Measurements from ENCODE around the gene SCUBE1. TPM values are rescaled to one million over a fixed set of nuclear protein-coding genes. Genes with fewer than 3 reads are reported as not detected.

The SCUBE1 gene
- total RNA-seq, 2 experiments from 2014 or later: not detected

DNA sequence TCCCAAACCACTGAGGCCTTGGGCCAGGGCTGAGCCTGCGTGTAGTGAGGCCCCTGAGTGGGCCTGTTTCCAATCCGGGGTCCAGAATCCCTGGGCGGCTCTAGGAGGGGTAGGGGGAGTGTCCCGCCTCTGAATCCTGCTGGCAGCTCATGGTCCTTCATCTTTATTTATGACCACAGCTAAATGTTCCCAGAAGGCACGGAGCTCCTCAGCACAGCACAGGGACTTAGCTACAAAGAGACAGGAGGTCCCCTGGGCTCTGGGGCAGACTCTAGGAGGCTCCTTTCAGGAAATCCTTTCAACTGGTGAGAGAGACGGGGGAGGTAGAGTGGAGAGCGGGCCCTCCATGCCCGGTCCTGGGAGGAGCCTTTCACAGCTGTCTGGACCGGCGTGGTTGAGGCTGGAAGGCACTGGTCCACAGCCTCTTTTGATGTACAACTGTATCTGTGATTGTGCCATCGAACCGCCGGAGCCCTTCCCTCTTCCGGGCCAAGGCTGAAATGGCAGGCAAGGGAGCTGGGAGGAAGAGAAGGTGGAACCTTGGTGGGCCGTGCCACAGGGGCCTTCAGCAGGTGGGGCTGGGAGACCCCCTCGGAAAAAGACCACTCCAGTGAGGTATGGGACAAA, 46.8 kb downstream of the SCUBE1 start:
- H3K36me3 Mint-ChIP-seq: no peaks in the 10 kb centered on the region
- no peak overlapping the region for H3K4me3 Mint-ChIP-seq
- POLR2A ChIA-PET: no interaction called here
- H3K9me3 Mint-ChIP-seq: no peaks in the 10 kb centered on the region
- peaks cover 2% of the 10 kb centered on the region for H3K27me3 Mint-ChIP-seq
- no peak for DNase-seq
- H3K27ac Mint-ChIP-seq: no peak overlapping the region
- no peaks in the 10 kb centered on the region for H3K4me1 Mint-ChIP-seq (ENCODE audit: low read depth)
- CTCF ChIA-PET: no interaction called here
- intact Hi-C loops (cut with micrococcal nuclease): no loop called here

GRCh38 chr22:43295660-43296059, 47.5 kb downstream of the SCUBE1 start:
- CTCF ChIA-PET: no interaction called here
- POLR2A ChIA-PET: no interaction called here
- intact Hi-C loops (cut with micrococcal nuclease): no loop called here
- Mint-ChIP-seq H3K27ac (no peak overlapping the region), H3K4me3 (no peak overlapping the region), H3K36me3 (no peaks in the 10 kb centered on the region), H3K9me3 (no peaks in the 10 kb centered on the region), H3K27me3 (no peaks in the 10 kb centered on the region), H3K4me1 (ENCODE audit: low read depth) (no peaks in the 10 kb centered on the region)
- no peak for DNase-seq

DNA sequence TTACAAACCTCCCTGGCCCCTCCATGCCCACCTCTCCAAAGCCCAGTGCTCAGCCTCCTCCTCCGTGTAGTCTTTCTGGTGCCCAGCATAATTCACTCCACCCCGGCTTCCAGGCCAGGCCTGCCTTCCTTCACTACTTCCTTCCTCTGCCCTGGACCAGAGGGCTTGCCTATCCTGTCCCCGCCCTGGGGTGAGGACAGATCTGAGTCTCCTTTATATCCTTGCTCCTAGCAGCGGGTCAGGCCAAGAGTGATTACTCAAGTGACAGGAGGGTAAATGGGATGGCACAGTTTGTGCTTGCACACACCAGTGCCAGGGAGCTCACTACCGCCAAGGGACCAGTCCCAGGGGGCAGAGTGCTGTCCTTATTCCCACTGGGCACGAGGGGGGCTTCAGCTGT, 48.0 kb downstream of the SCUBE1 start:
- no peaks in the 10 kb centered on the region for H3K36me3 Mint-ChIP-seq
- H3K27me3 Mint-ChIP-seq: no peaks in the 10 kb centered on the region
- no peak overlapping the region for H3K27ac Mint-ChIP-seq
- DNase-seq: no peak
- H3K4me3 Mint-ChIP-seq: no peak overlapping the region
- ChIA-PET POLR2A (no interaction called here), CTCF (interaction anchor here (0.7 kb wide), 2 partner anchors 8 to 64 kb away, joined by 3 read pairs; no protein-coding TSS in a partner anchor)
- intact Hi-C loops (cut with micrococcal nuclease): no loop called here
- no peaks in the 10 kb centered on the region for H3K4me1 Mint-ChIP-seq (ENCODE audit: low read depth)
- no peaks in the 10 kb centered on the region for H3K9me3 Mint-ChIP-seq

GRCh38 chr22:43293655-43294392, 49.3 kb downstream of the SCUBE1 start:
- Mint-ChIP-seq H3K4me3 (no peak overlapping the region), H3K27me3 (no peaks in the 10 kb centered on the region), H3K4me1 (ENCODE audit: low read depth) (no peaks in the 10 kb centered on the region), H3K9me3 (no peaks in the 10 kb centered on the region), H3K36me3 (no peaks in the 10 kb centered on the region), H3K27ac (no peak overlapping the region)
- ChIA-PET POLR2A (no interaction called here), CTCF (no interaction called here)
- DNase-seq: no peak
- intact Hi-C loops (cut with micrococcal nuclease): no loop called here

DNA sequence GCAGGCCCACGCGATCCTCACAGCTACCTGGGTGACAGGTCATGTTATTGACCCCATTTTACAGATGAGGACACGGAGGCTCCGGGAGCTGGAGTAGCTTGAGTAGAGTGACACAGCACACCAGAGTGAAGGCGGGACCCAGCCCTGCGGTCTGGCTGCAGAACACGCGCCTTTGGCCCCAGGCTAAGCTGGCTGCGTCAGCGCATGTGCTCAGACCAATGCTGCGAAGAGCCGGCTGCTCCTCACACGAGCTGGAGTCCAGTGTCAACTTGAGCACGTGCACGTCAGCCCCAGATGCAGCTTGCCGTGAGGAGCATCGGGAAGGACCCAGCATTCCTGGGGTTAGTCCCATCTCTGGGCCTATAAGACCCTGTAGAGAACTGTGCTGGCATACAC, 49.9 kb downstream of the SCUBE1 start:
- CTCF ChIA-PET: interaction anchor here (0.6 kb wide), 1 partner anchor 57 kb away, joined by 3 read pairs; no protein-coding TSS in a partner anchor
- Mint-ChIP-seq H3K4me3 (no peak overlapping the region), H3K27ac (no peak overlapping the region), H3K9me3 (no peaks in the 10 kb centered on the region), H3K27me3 (no peaks in the 10 kb centered on the region), H3K36me3 (no peaks in the 10 kb centered on the region), H3K4me1 (ENCODE audit: low read depth) (no peaks in the 10 kb centered on the region)
- POLR2A ChIA-PET: no interaction called here
- DNase-seq: no peak
- intact Hi-C loops (cut with micrococcal nuclease): no loop called here

DNA sequence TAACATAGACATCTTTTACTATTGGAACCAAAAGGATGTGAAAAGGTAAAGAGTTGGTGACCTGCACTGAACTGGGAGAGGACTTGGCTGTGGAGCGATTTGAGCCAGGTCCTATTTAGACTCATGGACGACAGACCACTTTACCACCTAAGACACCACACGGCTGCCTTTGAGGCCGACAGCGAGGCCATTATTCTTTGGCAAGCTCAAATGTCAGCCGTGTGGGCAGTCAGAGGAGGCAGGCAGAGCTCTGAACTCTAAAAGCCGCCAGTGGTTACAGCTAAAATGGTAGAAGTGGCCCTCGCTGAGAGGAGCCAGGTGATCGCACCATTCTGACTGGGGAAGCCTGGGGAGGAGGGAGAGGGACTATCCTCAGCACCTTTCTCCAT, 50.5 kb downstream of the SCUBE1 start:
- intact Hi-C loops (cut with micrococcal nuclease): no loop called here
- no peaks in the 10 kb centered on the region for H3K36me3 Mint-ChIP-seq
- H3K4me1 Mint-ChIP-seq (ENCODE audit: low read depth): no peaks in the 10 kb centered on the region
- ChIA-PET CTCF (interaction anchor here (0.6 kb wide), 1 partner anchor 58 kb away, joined by 3 read pairs; no protein-coding TSS in a partner anchor), POLR2A (no interaction called here)
- no peaks in the 10 kb centered on the region for H3K27me3 Mint-ChIP-seq
- H3K27ac Mint-ChIP-seq: no peak overlapping the region
- no peaks in the 10 kb centered on the region for H3K9me3 Mint-ChIP-seq
- H3K4me3 Mint-ChIP-seq: no peak overlapping the region
- no peak for DNase-seq

- ChIA-PET CTCF (interaction anchor here (0.6 to 1.0 kb wide), 2 partner anchors 55 to 94 kb away, joined by 3 to 4 read pairs; no protein-coding TSS in a partner anchor), POLR2A (no interaction called here)
- intact Hi-C loops (cut with micrococcal nuclease): no loop called here
- DNase-seq: no peak
- H3K9me3 Mint-ChIP-seq: no peaks in the 10 kb centered on the region
- no peaks in the 10 kb centered on the region for H3K27me3 Mint-ChIP-seq
- H3K4me3 Mint-ChIP-seq: no peak overlapping the region
- H3K36me3 Mint-ChIP-seq: no peaks in the 10 kb centered on the region
- H3K4me1 Mint-ChIP-seq (ENCODE audit: low read depth): no peaks in the 10 kb centered on the region
- no peak overlapping the region for H3K27ac Mint-ChIP-seq
These were observed 51.8 kb downstream of the SCUBE1 start for GRCh38 chr22:43291381-43291780.

DNA sequence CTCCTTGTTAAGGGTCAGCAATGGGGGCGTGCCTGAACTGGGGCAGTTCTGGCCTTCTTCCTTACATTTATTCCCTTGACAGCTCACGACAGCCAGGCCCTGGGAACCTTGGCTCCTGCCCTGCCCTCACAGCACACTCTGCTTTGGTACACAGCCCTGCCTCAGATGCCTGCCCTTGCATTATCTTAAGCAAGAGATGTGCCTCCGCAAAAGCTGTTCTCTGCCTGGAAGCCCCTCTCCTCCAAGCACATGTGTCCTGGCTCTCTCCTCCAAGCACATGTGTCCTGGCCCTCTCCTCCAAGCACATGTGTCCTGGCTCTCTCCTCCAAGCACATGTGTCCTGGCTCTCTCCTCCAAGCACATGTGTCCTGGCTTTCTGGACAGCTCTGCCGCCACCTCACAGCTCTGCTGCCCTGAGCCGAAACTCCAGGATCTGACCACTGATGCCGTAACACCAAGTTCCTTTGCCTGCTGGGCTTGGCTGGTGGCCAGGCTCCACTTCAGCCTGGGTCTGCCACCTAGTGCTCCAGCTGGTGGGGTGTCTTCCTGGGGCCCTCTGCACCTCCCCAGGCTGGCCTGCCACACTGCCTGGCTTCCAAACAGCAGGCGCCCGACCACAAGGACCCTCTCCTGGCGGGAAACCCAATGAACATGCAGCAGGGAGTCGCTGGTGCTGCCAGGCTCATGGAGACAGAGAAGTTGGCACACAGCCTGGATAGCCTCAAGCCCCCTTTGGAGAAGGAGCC, 53.0 kb downstream of the SCUBE1 start:
- no peak overlapping the region for H3K4me3 Mint-ChIP-seq
- no peak overlapping the region for H3K27ac Mint-ChIP-seq
- CTCF ChIA-PET: interaction anchor here (0.7 to 1.3 kb wide), 2 partner anchors 16 to 77 kb away, joined by 3 to 5 read pairs; no protein-coding TSS in a partner anchor
- H3K4me1 Mint-ChIP-seq (ENCODE audit: low read depth): no peaks in the 10 kb centered on the region
- DNase-seq: no peak
- no peaks in the 10 kb centered on the region for H3K9me3 Mint-ChIP-seq
- POLR2A ChIA-PET: no interaction called here
- no peaks in the 10 kb centered on the region for H3K27me3 Mint-ChIP-seq
- intact Hi-C loops (cut with micrococcal nuclease): no loop called here
- no peaks in the 10 kb centered on the region for H3K36me3 Mint-ChIP-seq

DNA sequence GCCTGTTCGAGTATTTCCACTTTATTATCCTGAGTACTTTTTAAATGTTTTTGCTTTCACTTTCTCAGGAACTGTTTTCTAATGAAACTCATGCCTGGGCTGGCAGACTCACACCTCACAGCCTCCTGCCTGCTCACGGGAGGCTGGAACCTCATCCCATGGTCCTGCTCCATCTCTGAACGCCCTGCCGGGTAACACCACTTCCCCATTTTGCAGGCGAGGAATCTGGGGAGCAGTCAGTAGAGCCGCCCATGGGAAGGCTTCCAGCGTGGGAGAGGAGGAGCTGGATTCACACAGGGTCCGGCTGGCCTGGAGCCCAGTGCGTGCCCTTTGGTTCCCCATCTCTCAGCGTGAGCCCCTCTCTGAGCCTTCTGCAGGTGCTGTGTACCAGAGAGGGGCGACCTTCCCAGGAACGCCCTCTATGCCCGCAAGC, 53.6 kb downstream of the SCUBE1 start:
- H3K36me3 Mint-ChIP-seq: no peaks in the 10 kb centered on the region
- CTCF ChIA-PET: interaction anchor here (0.7 to 1.3 kb wide), 2 partner anchors 16 to 76 kb away, joined by 3 to 5 read pairs; no protein-coding TSS in a partner anchor
- H3K4me1 Mint-ChIP-seq (ENCODE audit: low read depth): no peaks in the 10 kb centered on the region
- H3K9me3 Mint-ChIP-seq: no peaks in the 10 kb centered on the region
- H3K27me3 Mint-ChIP-seq: no peaks in the 10 kb centered on the region
- POLR2A ChIA-PET: no interaction called here
- no peak for DNase-seq
- no peak overlapping the region for H3K27ac Mint-ChIP-seq
- H3K4me3 Mint-ChIP-seq: no peak overlapping the region
- intact Hi-C loops (cut with micrococcal nuclease): no loop called here

DNA sequence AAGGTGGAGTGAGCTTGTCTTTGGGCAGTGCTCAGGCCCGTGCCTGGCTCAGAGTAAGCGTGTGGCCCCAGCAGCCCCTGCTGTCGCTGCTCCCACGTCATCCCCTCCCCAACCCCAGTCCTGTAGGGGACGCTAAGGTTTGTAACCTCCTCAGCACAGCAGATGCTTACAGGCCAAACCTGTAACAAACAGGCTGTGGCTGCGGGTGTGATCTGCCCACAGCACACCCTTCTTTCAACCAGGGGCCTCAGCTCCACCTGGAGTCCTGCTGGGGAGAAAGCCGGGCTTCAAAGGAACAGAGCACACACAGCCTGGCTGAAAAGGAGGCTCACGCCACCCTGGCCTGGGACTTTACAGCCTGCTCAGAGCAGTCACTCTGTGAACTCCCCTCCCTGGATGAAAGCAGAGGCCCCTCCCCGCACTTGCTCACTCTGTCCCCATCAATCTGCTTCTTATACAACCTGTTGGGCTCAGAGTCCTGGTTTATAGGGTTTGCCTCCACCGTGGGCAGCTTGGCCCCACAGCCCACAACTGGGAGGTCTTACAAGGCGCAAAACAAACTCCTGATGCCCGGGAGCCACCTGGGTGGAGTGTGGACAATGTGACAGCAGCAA, 54.3 kb downstream of the SCUBE1 start:
- intact Hi-C loops (cut with micrococcal nuclease): no loop called here
- POLR2A ChIA-PET: no interaction called here
- H3K4me1 Mint-ChIP-seq (ENCODE audit: low read depth): no peaks in the 10 kb centered on the region
- DNase-seq: no peak
- no peaks in the 10 kb centered on the region for H3K36me3 Mint-ChIP-seq
- no peak overlapping the region for H3K27ac Mint-ChIP-seq
- no peak overlapping the region for H3K4me3 Mint-ChIP-seq
- CTCF ChIA-PET: interaction anchor here (1.3 kb wide), 1 partner anchor 15 kb away, joined by 5 read pairs; no protein-coding TSS in a partner anchor
- H3K27me3 Mint-ChIP-seq: no peaks in the 10 kb centered on the region
- H3K9me3 Mint-ChIP-seq: no peaks in the 10 kb centered on the region

GRCh38 chr22:43288378-43288777, 54.8 kb downstream of the SCUBE1 start:
- Mint-ChIP-seq H3K4me3 (no peak overlapping the region), H3K4me1 (ENCODE audit: low read depth) (no peaks in the 10 kb centered on the region), H3K36me3 (no peaks in the 10 kb centered on the region), H3K27ac (no peak overlapping the region), H3K9me3 (no peaks in the 10 kb centered on the region), H3K27me3 (no peaks in the 10 kb centered on the region)
- CTCF ChIA-PET: no interaction called here
- intact Hi-C loops (cut with micrococcal nuclease): no loop called here
- POLR2A ChIA-PET: no interaction called here
- DNase-seq: no peak

- Mint-ChIP-seq H3K36me3 (no peaks in the 10 kb centered on the region), H3K9me3 (no peaks in the 10 kb centered on the region), H3K4me1 (ENCODE audit: low read depth) (no peaks in the 10 kb centered on the region), H3K27me3 (no peaks in the 10 kb centered on the region), H3K27ac (no peak overlapping the region), H3K4me3 (no peak overlapping the region)
- no peak for DNase-seq
- ChIA-PET POLR2A (no interaction called here), CTCF (interaction anchor here (0.9 kb wide), 1 partner anchor 101 kb away, joined by 3 read pairs; no protein-coding TSS in a partner anchor)
- intact Hi-C loops (cut with micrococcal nuclease): no loop called here
These were observed 55.7 kb downstream of the SCUBE1 start for GRCh38 chr22:43287441-43287840.
